GM21423 (cell line): ENCODE results near the gene YWHAB.
"Not testable (repeated sequence)": the region's sequence is repeated elsewhere in the genome, so short reads cannot be mapped to it uniquely, and the experiment has no call there.

Experiments
- ATAC-seq: cut with Tn5 transposase; IDR thresholded peaks from one replicate; pipeline ENCODE4 v1.9.1; 2021; ENCODE audit warnings: mild to moderate bottlenecking, moderate library complexity; ENCODE audit not compliant: unreplicated experiment

Gene YWHAB

DNA sequence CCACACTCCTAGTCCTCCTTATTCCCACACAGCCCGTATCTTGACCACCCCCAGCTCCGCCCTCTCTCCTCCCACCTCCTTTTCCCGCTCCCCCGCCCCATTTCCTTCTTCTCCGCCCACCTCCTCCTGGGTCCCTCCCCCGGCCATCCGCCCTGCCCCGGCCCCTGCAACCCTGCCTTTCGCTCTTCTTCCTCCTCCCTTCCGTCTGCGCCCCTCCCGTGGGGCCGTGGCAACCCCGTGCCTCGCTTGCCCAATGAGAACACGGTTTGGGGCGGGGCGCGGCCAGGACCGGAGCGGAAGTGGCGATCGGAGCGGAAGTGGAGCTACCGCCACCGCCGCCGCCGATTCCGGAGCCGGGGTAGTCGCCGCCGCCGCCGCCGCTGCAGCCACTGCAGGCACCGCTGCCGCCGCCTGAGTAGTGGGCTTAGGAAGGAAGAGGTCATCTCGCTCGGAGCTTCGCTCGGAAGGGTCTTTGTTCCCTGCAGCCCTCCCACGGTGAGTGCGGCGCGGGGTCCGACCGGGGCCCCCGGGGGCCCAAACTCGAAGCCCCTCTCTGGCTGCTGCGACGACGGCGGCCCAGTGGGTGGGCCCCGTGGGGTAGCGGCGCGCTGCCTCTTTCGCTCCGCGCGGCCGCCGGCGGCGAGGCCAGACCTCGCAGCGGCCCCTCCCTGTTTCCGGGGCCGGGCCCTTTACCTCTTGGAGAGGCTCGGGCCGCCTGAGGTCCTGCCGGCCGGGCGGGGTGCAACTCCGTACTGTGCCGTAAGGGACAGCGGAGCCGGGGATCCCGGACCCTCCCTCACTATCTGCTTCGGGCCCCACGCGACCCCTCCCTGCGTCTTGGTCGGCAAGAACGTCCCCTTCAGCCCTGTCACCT is at the start of gene YWHAB:
TSS of gene YWHAB (plus strand) at position 314 of the 874 bp plus-strand sequence. CDS start 15,829 bp downstream, outside the sequence.
- peak; percentile 91 for ATAC-seq

DNA sequence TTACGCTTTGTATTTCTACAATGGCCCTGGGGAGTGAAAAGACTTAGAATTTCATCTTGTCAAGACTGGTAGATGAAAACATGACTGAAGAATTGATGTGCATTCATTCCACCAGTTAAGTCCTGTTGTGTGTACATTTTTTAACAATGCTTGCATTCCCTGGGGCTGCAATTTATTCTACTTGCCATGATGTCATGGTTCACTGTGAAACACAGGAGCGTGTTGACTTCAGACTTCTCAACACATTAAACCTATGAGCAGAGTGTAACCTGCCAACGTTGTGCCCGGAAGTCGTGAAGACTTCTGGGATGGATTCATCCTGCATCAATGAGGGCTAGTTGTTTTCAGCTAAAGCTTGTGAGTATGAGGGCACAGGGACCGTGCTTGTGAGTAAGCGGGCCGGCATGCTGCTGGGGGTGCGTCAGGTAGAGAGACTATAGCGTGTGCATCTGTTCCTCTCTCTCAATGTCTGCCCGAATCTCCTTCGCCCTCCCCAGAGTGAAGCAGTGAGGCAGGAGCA is 48.8 kb upstream of the YWHAB start:
- no peak for ATAC-seq

DNA sequence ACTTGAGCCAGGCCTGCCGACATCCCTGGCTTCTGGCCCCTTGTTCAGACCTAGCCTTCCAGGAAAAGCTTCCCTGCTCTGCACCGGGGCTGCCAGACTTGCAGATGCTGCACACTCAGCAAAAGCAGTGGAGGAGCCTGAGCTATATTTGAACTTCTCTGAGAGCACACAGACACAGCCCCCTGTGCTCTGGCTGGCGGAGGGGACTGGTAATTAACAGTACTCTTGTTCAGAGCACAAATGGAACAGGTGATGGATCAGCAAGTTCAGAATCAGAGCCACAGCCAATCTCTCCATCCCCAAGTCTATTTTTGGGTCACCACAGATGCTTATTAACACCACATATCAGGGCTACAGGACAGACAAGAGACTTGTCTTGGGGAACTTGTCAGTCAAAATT is 47.6 kb upstream of the YWHAB start:
- ATAC-seq: no peak

DNA sequence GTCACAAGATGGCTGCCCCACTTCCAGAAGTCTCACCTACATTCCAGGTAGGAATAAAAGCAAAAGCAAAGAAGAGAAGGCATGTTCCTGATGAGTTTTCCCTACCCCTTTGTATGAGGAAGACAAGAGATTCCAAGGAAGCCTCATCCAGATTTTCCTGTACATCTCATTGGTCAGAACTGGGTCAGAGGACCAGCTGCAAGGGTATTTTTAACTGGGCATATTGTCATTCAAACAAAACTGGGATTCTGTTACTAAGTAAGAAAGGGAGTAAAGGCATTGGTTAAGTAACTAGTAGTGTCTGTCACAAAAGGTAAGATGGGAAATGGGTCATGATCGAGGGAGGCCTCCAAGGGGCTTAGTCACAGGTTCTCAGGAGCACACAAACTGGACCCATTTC is 47.0 kb upstream of the YWHAB start:
- no peak for ATAC-seq

DNA sequence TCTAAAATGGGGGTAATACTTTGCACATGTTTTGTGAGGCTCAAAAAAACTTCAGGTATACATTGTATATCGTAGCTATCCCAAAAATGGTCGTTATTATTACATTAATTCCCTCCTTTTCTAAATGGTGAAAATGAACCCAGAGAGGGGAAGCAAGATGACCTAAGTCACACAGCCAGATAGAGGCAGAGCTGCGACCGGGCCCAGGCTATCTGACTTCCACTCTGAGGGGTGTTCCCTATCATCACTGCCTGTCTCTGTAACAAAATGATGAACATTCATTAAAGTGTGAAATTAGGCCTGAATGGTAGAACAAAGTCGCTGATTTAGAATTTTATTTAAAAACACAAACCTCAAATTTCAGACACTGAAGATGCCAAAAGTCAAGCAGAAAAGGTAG is 46.0 kb upstream of the YWHAB start:
- no peak for ATAC-seq

DNA sequence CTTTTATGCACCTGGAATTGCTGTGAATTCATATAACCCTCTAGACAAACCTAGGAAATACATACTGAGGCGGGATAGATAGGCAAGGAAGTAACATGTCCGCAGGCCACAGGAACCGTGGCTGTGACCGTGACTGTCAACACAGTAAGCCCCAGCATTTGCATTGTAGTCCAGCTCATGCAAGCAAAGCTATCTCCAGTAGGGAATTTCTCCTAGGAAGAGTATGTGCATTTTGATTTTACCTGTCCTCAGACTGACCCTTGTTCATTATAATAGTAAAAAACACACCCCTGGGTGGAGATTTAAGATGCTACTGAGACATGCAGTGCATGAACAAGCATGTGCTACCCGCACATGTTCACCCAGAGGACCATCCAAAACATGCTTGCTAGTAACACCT is 44.7 kb upstream of the YWHAB start:
- no peak for ATAC-seq

DNA sequence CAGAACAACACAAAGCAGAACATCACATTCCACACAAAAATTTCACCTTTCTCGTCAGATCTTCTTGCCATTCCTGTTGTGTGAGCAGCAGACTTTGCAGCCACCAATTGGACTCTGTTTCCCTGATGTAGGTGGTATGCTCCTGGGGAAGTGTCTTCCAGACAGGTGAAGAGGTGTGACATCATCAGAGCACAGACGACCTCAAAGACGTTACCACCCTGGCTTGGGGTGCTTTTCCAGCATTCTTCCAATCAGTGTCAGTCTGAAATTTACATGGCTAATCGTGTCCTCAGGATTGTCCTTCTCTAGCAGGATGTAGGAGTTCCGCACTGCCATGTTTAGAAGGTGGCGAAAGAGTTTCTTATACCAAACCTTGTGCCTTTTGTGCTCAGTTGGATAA is 43.5 kb upstream of the YWHAB start:
- no peak for ATAC-seq

DNA sequence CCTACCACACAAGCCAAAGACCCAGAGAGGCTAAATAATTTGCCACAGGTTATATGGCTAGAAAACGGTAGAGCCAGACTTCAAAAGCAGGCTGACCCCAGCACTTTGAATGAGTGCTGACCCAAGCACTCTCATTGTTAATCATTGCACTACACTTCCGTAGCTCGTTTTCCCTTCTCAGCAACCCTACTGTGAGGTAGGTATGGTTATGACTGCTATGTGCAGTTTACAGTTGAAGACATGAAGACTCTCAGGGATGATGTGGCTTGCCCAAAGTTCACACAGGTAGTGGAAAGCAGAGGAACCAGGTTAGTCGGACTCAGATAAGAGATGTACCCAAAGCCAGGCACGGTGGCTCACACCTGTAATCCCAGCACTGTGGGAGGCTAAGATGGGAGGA is 41.6 kb upstream of the YWHAB start:
- ATAC-seq: no peak

DNA sequence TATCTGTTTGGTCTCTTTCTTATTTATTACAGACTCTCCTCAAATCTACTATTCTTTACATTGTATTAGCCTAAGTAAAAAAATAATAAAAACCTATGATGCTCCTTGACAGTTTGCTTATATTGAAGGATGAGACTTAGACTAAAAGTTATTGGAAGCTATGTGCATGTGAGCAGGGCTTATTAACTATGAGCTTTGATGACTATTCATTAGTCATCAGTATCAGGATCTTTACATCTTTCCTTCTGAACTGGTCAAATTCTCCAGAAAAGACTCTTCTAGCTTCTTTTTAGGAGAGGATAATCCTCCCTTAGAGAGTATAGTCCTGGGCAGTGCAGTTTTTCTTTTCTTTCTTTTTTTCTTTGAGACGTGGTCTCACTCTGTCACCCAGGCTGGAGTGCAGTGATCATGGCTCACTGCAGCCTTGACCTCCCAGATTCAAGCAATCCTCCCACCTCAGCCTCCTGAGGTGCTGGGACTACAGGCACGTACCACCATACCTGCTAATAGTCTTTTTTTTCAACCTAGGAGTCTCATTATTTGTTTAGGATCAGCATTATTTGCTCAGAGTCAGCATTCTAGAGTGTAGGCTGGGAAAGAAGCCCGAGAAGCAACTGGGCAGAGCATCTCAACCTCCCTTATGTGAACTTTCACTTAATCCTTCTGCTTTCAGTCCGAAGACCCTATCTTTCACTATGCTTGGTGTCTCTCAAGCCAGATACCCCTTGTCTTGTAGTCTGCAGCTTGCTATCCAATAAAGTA is 37.1 kb upstream of the YWHAB start:
- ATAC-seq: no peak

DNA sequence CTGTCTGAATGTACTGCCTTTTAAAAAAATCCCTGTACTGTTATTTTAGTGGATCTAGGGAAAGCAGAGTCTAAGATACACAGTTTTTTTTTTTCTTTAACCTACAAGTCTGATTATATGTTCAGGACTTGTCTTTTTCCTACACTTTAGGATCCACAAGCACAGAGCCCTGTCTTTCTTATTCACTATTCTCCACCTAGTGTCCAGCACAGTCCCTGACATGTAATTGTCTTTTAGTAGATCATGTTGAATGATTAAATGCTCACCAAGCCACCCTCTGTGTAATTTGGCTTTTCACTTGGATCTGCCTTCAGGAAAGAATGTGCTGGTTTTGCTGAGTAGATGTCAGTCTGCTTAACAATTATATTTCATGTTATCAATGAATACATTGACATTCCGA is 35.8 kb upstream of the YWHAB start:
- no peak for ATAC-seq

DNA sequence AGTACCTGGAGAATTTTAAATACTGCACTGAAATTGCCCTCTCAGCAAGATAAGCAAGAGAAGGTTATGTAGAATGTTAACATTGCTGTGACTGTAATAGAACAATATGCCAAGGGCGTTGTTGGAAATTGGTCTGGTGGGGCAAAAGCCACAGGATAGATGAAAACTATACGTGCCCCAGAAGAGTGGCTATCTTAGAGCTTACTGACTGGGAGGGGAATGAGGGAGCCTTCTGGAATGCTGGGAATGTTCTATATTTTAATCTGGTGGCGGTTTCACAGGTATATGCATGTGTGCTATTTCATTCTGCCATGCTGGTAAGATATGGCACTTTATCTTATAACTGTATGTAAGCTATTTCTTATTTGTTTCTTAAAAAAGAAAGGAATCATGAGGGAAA is 35.2 kb upstream of the YWHAB start:
- ATAC-seq: no peak

DNA sequence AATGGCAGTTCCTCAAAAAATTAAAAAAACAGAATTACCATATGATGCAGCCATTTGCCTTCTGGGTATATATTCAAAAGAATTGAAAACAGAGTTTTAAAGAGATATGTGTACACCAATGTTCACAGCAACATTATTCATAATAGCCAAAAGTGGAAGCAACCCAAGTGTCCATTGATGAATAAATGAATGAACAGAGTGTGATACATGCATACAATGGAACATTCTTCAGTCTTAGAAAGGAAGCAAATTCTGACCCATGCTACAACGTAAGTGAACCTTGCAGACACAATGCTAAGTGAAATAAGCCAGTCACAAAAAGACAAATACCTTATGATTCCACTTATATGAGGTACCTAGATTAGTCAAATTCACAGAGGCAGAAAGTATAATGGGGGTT is 34.7 kb upstream of the YWHAB start:
- ATAC-seq: no peak

DNA sequence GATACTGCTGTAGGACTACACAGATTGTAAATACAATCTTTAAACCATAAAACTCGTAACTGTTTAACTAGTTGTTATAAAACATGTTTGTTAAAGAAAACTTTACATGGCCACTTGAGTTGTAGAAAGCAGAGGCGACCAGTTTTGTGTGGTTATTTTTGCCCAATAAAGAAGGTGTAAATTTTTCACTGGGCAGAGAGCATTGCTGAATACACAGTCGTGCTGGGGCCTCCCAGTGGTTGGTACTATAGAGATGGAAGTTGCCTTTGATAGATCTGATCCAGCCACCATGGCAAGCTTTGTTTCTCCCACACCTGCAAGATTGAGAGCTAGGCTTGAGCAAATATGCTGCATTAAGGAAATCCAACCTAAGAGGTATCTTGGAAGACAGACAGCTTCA is 34.0 kb upstream of the YWHAB start:
- no peak for ATAC-seq

DNA sequence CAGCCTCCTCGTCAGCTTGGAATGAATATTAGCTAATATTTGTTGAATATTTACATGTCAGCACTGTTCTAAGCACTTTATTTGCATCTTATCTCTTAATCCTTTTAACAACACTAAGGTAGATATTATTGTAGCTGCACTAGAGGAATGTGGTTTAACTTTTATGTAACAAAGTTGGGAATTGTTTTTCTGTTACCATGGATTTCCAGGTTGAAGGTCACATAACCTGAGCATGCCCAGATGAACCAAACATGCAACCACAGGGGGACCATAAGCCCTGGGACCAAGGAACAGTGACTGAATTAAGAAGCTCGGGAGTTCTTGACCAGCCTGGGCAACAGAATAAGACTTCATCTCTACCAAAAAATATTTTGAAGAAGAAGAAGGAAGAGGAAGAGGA is 29.1 kb upstream of the YWHAB start:
- no peak for ATAC-seq

DNA sequence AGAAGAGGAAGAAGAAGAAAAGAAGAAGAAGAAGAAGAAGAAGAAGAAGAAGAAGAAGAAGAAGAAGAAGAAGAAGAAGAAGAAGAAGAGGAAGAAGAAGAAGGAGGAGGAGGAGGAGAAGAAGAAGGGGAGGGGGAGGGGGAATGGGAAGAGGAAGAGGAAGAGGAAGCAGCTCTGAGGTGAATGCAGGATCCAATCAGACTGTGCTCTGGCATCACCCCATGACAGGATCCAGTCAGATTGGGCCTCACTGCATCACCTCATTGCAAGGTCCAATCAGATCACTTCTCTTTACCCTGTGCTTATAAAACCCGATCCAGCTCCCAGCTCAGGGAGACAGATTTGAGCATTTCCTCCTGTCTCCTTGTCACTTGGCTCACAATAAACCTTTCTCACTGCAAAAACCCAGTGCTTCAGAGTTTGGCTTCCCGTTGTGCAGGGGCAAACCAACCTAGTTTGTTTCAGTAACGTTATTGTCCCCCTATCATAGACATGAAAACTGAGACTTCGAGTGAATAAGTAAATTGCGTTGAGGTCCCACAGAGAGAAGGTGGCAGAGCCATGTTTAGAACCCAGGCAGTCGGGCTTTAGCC is 28.6 kb upstream of the YWHAB start:
- ATAC-seq: no peak

DNA sequence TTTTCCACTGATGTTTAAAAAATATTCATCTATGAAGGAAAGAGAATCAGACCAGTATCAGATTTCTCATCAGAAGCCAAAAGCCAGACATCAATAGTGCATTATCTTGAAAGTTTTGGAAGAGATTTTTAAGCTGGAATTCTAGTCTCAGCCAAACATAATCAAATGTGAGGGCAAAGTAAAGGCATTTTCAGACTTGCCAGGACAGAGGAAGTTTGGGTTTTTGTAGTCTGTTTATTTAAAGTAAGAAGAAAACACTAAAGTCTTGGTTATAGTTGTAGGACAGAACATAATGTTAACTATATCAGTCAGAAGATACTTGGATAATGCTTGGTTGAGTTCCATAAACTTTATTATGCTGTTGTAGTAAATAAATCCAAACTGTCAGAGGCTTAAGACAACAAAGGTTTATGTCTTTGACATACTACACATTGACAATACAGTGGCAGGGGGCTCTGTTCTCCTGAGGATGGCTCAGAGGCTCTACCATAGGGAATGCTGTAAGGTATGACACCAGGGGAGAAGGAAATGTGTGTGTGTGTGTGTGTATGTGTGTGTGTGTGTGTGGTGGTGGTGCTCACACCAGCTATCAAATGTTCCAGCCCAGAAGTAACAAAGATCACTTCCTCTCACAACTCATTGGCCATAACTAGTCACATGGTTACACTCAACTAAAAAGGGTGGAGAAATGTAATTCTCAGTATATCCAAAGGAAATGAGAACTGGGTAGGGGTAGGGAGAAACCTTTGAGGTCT is 26.7 kb upstream of the YWHAB start:
- no peak for ATAC-seq

DNA sequence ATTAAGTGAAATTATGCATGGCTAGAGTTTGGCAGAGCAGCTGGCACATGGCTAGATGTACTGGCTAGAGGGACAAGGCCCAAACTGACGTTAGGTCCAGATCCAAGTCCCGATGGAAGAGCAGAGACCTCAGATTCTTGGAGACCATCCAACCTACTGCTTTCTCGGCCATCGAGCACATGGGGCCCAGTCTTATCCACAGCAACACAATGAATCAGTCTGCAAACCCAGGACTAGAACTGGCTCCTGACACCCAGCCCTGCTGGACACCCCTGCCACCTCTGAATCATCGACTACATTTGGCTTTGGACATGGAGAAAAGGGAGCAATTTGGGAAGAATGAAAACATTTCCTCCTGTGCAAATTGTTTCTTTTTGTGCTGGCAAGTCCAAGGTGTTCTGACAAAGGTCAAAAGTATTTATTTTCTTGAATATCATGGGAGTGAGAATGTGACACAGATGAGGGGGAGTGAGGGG is 23.9 kb upstream of the YWHAB start:
- no peak for ATAC-seq

DNA sequence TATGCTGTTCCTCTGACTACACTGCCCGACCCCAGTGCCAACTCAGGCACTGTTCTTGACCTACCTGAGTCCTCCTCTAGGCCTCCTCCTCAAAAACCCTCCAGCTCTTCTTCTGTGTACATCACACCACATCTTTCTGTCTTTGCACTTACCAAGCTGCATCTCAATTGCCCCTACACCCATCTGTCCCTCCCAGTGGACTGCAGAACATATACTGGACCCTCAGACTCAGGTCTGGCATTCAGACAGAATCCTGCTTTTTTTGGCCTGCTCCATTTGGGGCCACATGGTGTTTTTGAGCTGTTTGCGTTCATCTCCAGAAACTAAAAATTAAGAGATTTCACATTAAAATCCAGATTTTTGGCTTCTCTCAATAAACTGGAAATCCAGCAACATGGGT is 23.2 kb upstream of the YWHAB start:
- no peak for ATAC-seq

DNA sequence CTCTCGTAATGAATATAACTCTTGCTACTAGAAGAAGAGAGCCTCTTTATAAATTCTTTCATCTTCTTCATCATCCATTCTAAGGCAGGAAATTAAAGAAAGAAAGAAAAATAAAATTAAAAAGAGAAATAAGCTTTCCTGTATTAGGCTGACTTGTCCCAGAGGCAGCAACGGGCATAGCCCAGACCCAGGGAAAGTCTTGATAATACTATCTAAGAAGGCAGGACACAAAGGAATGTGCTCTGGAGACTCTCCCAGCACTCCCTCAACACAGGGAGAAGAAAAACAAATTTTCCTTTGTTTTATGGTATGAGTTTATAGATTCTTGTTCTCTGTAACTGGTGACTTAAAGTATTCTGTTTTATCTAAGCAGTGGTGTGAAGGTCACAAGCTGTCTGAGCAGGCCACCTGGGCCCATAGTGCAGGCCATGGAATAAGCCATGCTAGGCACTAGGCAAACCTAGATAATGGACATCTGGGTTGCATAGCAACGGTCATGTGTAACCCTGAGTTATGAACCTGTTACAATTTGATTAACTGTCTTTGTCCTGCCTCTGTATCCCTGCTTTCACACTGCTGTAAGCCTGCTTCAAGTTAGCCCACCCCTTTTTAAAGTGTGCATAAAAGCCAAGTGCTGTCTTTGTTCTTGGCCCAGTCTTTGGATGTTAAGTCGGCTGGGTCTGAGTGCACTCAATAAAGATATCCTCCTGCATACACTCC is 22.0 kb upstream of the YWHAB start:
- not testable (repeated sequence) for ATAC-seq

DNA sequence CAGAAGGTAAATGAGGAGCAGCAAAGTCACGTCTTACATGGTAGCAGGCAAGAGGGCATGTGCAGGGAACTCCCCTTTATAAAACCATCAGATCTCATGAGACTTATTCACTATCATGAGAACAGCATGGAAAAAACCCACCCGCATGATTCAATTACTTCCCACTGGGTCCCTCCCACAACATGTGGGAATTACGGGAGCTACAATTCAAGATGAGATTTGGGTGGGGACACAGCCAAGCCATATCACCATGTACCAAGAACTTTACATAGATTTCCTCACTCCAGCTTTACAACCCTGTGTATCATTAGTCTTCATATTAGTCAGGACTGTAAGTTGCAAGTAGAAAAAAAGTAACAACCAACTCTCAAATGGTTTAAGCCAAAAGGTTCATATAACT is 21.0 kb upstream of the YWHAB start:
- not testable (repeated sequence) for ATAC-seq
